Ovary (tissue), 9 donors: ENCODE data around the gene STX11. TPM values are rescaled to one million over a fixed set of nuclear protein-coding genes. Genes with fewer than 3 reads are reported as not detected.

Experiments
- DNase-seq, 5 donors: peaks; one replicate each; pipeline ENCODE4 v3.0.0-alpha.2; 2019 to 2020
- H3K27ac ChIP-seq, 2 donors: fragments of 200-600 bp; one replicate each; pipeline versions ENCODE4 v1.5.1 to v1.8.0; 2019 to 2022
- H3K27me3 ChIP-seq: fragments of 200-600 bp; one replicate; pipeline ENCODE4 v1.8.0; 2022
- H3K36me3 ChIP-seq: fragments of 200-600 bp; sonication (generic); one replicate; pipeline ENCODE4 v1.5.1; 2019
- H3K4me1 ChIP-seq: one replicate; pipeline ENCODE4 v1.8.1; 2013; ENCODE audit warnings: mild to moderate bottlenecking, moderate library complexity; ENCODE audit not compliant: insufficient read depth
- H3K4me3 ChIP-seq: fragments of 200-600 bp; sonication (generic); one replicate; pipeline ENCODE4 v1.5.1; 2017
- H3K9me3 ChIP-seq, 2 donors: fragments of 200-600 bp in 1 of 2; sonication (generic) in 1 of 2; one replicate each; pipeline versions ENCODE4 v1.5.1 to v1.8.1; 2013 to 2019; ENCODE audit warnings: mild to moderate bottlenecking in 1 of 2, moderate library complexity in 1 of 2
- CTCF ChIP-seq, 3 donors: fragments of 450-650 bp in 2 of 3; fragments of 200-600 bp in 1 of 3; IDR thresholded peaks; one replicate each; pipeline versions ENCODE4 v1.5.1 to v1.8.0; 2016 to 2022; ENCODE audit warnings: antibody characterized with exemption in 3 of 3, mild to moderate bottlenecking in 1 of 3
- EP300 ChIP-seq: sonication (generic); formaldehyde crosslinking; IDR thresholded peaks from one replicate; pipeline ENCODE4 v1.6.1; 2017; ENCODE audit warnings: antibody characterized with exemption
- POLR2A ChIP-seq: fragments of 450-650 bp; IDR thresholded peaks from one replicate; pipeline ENCODE4 v1.6.1; 2017; ENCODE audit warnings: antibody characterized with exemption, mild to moderate bottlenecking, moderate library complexity
- WGBS, 3 donors: extraction: QIAGEN DNeasy Blood & Tissue Kit in 1 of 3; methylation state at CpG; one replicate each; pipeline versions ENCODE4 v1.1.5 to v1.1.7; 2013 to 2017; 5-methylcytosine and 5-hydroxymethylcytosine counted together
- intact Hi-C, 4 donors: fragments of 100-400 bp; cut with DNase I; formaldehyde crosslinking; loops; one replicate each; pipeline versions ENCODE4 v1.11.0 to v1.15.1; 2022 to 2023
- polyA plus RNA-seq, 2 donors: library from polyadenylated mRNA; stranded (reverse); fragments of 200-250 nt in 1 of 2; fragments of 350-450 nt in 1 of 2; fragmentation: Illumina TruSeq in 1 of 2; extraction: RNeasy Lipid Tissue Mini Kit (QIAGEN cat#74804) in 1 of 2; gene quantifications; one replicate each; pipeline ENCODE4 v1.2.3, GENCODE V29; 2013 to 2014
- total RNA-seq, 7 donors: library from RNA; depleted of rRNA in 2 of 7; stranded (reverse); fragments of >200 nt in 2 of 7; fragmentation: NEBNext Ultra II Directional in 3 of 7; extraction: Animal tissue kit (Norgen Biotek cat#: 25700) in 3 of 7; gene quantifications; one replicate each; pipeline versions ENCODE4 v1.1.0 to v1.2.4, GENCODE V29; 2016 to 2023
- donor health status: DM: no; HTN: no; CAD: no; lungs with moderate emphysema.
- donor health status: DM: no; HTN: no; CAD: no.
- donor health status: Bipolar disorder and iron deficiency.
- donor health status: DM: yes; HTN: yes; CAD: no.
- donor health status: DM: no; HTN: no; CAD: no.
- donor health status: DM: yes; HTN: yes; CAD: no.

The STX11 gene
- total and polyA plus RNA-seq, 9 donors, result 0.45 to 6.0 (median 1.7) TPM

GRCh38 chr6:144211160-144211559, 60.8 kb downstream of the STX11 start:
- H3K27ac ChIP-seq, result no peak overlapping the region
- DNase-seq, result no peak
- H3K4me1 ChIP-seq, result peaks cover 5% of the 10 kb centered on the region
- H3K36me3 ChIP-seq, result no peaks in the 10 kb centered on the region
- no peak for TF ChIP-seq EP300
- TF ChIP-seq POLR2A, result no peak
- TF ChIP-seq CTCF (IDR thresholded peaks at IDR 0.05), result no peak
- WGBS, 3 donors, result 84 to 89% (median 85%) methylated on average over 7 of the region's 7 CpGs
- intact Hi-C loops, result loop anchor here in 2 of 4 donors (10.0 kb wide), 3 partner anchors 74 to 116 kb away; partner anchors contain the start of genes SF3B5 (in 1 of the 2) and UTRN (in 1 of the 2)
- H3K9me3 ChIP-seq, result no peaks in the 10 kb centered on the region
- H3K27me3 ChIP-seq, result no peaks in the 10 kb centered on the region
- no peak overlapping the region for H3K4me3 ChIP-seq

DNA sequence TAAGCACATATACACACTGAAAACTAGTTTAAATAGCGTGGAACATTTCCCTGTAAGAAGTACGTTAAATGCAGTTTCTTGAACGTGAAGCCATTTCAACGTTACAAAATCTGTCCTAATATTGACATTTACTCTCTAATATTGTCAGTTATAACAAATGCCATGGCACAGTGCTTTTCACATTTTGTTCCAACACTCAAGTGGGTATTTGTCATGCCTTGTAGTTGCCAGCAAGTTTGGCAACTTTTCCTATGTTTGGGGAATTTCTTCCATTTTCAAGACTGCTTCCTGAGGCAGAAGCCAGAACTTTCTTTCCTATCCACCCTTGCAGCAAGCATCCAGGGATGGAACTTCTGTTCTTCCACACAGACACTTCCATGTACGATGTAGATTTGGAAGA, 63.0 kb downstream of the STX11 start:
- intact Hi-C loops, result loop anchor here in 2 of 4 donors (10.0 kb wide), 3 partner anchors 71 to 119 kb away; partner anchors contain the start of genes SF3B5 (in 1 of the 2) and UTRN (in 1 of the 2)
- WGBS, 3 donors, result 92 to 97% (median 96%) methylated on average over 5 of the region's 5 CpGs
- H3K27ac ChIP-seq, result no peak overlapping the region
- no peaks in the 10 kb centered on the region for H3K9me3 ChIP-seq
- TF ChIP-seq POLR2A, result no peak
- no peak for TF ChIP-seq EP300
- TF ChIP-seq CTCF (IDR thresholded peaks at IDR 0.05), result no peak
- H3K4me3 ChIP-seq, result no peak overlapping the region
- peaks cover 5% of the 10 kb centered on the region for H3K4me1 ChIP-seq
- no peak for DNase-seq
- H3K36me3 ChIP-seq, result no peaks in the 10 kb centered on the region
- H3K27me3 ChIP-seq, result no peaks in the 10 kb centered on the region

DNA sequence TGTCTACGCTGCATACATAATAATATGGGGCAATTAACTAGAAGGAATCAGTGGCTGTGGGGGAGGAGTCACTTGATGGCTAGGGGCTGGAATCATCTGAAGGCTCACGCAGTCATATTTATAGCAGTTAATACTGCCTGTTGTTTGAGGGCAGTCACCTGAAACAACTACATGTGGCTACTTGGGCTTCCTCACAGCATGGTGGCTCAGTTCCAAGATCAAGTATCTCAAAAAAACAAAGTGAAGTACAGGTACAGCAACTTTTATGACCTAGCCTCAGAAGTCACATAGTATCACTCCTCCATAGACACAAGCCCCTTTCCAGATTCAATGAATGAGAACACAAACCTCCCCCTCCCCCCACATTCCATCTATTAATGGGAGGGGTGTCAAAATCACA, 63.7 kb downstream of the STX11 start:
- TF ChIP-seq POLR2A (no peak), EP300 (no peak), CTCF (IDR thresholded peaks at IDR 0.05) (no peak)
- intact Hi-C loops, result loop anchor here in 2 of 4 donors (10.0 kb wide), 3 partner anchors 71 to 119 kb away; partner anchors contain the start of genes SF3B5 (in 1 of the 2) and UTRN (in 1 of the 2)

DNA sequence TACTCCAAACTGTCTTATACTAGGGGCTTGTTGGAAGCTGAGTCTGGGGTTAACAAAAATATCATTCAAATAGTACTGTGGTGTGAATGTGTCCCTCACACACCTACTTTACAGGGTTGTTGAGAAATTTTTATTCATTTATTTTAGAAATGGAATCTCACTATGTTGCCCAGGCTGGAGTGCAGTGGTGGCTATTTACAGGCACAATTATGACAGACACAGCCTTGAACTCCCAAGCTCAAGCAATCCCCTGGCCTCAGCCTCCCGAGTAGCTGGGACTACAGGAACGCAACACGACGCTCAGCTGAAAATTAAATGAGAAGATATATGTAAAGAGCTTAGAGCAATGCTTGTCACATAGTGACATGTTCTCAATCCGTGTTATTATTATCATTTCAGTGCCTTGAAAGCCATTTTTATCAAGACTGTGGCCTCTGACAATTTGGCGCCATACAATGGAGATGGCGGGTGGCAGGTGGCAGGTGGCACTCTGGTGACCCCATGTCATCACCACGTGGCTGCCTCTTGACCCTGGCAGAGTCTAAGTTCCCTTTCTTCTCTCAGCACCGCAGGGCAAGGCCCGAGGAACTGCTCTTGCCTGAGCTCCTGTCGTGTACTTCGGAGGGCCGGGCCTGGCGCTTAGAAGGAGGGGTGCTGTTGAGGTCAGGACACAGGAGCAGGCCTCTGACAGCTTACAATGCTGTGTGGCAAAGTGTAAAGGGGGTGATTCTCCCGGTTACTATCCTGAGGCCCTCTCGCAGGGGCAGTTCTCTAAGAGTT, 64.5 kb downstream of the STX11 start:
- no peaks in the 10 kb centered on the region for H3K27me3 ChIP-seq
- peak overlapping the region in 1 of 2 donors; percentile 97 for H3K27ac ChIP-seq
- no peak overlapping the region for H3K4me3 ChIP-seq
- H3K9me3 ChIP-seq, result no peaks in the 10 kb centered on the region
- peaks cover 5% of the 10 kb centered on the region for H3K4me1 ChIP-seq
- H3K36me3 ChIP-seq, result no peaks in the 10 kb centered on the region
- WGBS, 3 donors, result 86 to 90% (median 88%) methylated on average over 16 of the region's 16 CpGs
- intact Hi-C loops, result loop anchor here in 3 of 4 donors (5.0 to 10.0 kb wide), 7 partner anchors 70 to 267 kb away; partner anchors contain the start of genes UTRN (in 2 of the 3) and SF3B5 (in 1 of the 3)
- no peak for TF ChIP-seq EP300
- TF ChIP-seq CTCF (IDR thresholded peaks at IDR 0.05), result no peak
- TF ChIP-seq POLR2A, result no peak
- DNase-seq, result peak in 4 of 5 donors; percentile 25 to 37 (median 34)

More for the DNA sequence above, 63.7 kb downstream of the STX11 start:
- H3K27ac ChIP-seq, result no peak overlapping the region
- no peaks in the 10 kb centered on the region for H3K27me3 ChIP-seq
- no peak for DNase-seq
- no peak overlapping the region for H3K4me3 ChIP-seq
- H3K9me3 ChIP-seq, result no peaks in the 10 kb centered on the region
- H3K4me1 ChIP-seq, result peaks cover 5% of the 10 kb centered on the region
- H3K36me3 ChIP-seq, result no peaks in the 10 kb centered on the region
- WGBS, 3 donors, result 98 to 99% (median 99%) methylated on average over 2 of the region's 2 CpGs
